ENCODE measurements around the gene STK39.

- TF ChIP-seq, protein P1, sequence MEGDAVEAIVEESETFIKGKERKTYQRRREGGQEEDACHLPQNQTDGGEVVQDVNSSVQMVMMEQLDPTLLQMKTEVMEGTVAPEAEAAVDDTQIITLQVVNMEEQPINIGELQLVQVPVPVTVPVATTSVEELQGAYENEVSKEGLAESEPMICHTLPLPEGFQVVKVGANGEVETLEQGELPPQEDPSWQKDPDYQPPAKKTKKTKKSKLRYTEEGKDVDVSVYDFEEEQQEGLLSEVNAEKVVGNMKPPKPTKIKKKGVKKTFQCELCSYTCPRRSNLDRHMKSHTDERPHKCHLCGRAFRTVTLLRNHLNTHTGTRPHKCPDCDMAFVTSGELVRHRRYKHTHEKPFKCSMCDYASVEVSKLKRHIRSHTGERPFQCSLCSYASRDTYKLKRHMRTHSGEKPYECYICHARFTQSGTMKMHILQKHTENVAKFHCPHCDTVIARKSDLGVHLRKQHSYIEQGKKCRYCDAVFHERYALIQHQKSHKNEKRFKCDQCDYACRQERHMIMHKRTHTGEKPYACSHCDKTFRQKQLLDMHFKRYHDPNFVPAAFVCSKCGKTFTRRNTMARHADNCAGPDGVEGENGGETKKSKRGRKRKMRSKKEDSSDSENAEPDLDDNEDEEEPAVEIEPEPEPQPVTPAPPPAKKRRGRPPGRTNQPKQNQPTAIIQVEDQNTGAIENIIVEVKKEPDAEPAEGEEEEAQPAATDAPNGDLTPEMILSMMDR (IDR thresholded peaks at IDR 0.05; ENCODE audit: insufficient read depth, low read length) = no peak
- no peak for TF ChIP-seq SPI1 (IDR thresholded peaks at IDR 0.05; ENCODE audit: borderline replicate concordance, low read depth)
Observed at GRCh38 chr2:167942366-167943081, 304.9 kb downstream of the STK39 start.

All from HL-60 (cell line).